Measurements from ENCODE around the gene ABCA9. TPM values are rescaled to one million over a fixed set of nuclear protein-coding genes. Genes with fewer than 3 reads are reported as not detected.

The ABCA9 gene
- polyA plus RNA-seq, 3 donors: 0.02 to 0.49 TPM; not detected in 1

DNA sequence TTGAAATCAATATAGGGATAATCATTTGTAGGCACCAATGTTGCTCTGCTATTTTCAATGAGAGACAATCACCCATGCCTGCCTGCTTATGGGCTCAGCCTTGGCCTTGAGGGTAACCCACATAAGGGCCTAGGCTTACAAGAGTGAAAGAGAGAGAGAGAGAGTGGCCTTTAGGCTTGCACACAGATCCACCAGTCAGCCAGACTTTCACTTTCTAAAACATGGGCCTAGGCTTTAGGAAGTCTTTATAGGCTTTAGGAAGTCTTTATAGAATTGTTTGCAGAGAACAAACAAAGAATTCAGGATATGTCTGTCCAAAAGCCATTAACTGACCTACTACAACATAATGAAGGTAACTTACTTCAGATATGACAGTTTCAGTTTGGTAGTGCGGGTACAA is 3.4 kb downstream of the ABCA9 start:
- Histone ChIP-seq H3K27ac (ENCODE audit: low read depth in 1 of 2, low read length in 2 of 2) (no peak overlapping the region), H3K36me3 (replicated peaks in 1 of 2; ENCODE audit: control insufficient read depth in 1 of 2, insufficient read depth in 2 of 2, low read length in 2 of 2) (no peaks in the 10 kb centered on the region), H2AFZ (ENCODE audit: insufficient read depth, low read depth, low read length, poor library complexity, severe bottlenecking) (no peak overlapping the region), H3K9me3 (replicated peaks in 1 of 2; ENCODE audit: control insufficient read depth in 1 of 2, insufficient read depth in 1 of 2, low read length in 2 of 2) (no peaks in the 10 kb centered on the region), H3K27me3 (ENCODE audit: control insufficient read depth in 2 of 2, insufficient read depth in 2 of 2, low read length in 2 of 2) (no peaks in the 10 kb centered on the region), H3K4me1 (ENCODE audit: control insufficient read depth in 1 of 2, insufficient read depth in 2 of 2, low read length in 2 of 2) (peaks cover 0 to 3% of the 10 kb centered on the region in 2 donors), H4K20me1 (ENCODE audit: insufficient read depth, low read length) (no peaks in the 10 kb centered on the region), H3K4me2 (replicated peaks; ENCODE audit: extremely low read depth, low read length, poor library complexity, severe bottlenecking) (no peak overlapping the region), H3K9ac (ENCODE audit: insufficient read depth, low read length, poor library complexity, severe bottlenecking) (no peak overlapping the region), H3K4me3 (replicated peaks in 1 of 3; ENCODE audit: low read depth in 2 of 3, low read length in 3 of 3) (no peak overlapping the region), H3K79me2 (ENCODE audit: insufficient read depth, low read length) (no peaks in the 10 kb centered on the region)
- Mint-ChIP-seq H3K27me3 (ENCODE audit: low read depth in 3 of 3) (no peaks in the 10 kb centered on the region), H3K36me3 (no peaks in the 10 kb centered on the region), H3K4me1 (peaks cover 11% of the 10 kb centered on the region), H3K27ac (peak overlapping the region in 3 of 7 donors; percentile 43 to 60 (median 57)), H3K4me3 (no peak overlapping the region), H3K9me3 (peaks cover 0 to 14% (median 6%) of the 10 kb centered on the region in 7 donors)
- intact Hi-C loops (cut with micrococcal nuclease): no loop called here
- TF ChIP-seq CTCF (IDR thresholded peaks at IDR 0.05): no peak
- no peak for DNase-seq
- WGBS (ENCODE audit: insufficient coverage): no CpG with 5 or more reads among the region's 1 CpG

DNA sequence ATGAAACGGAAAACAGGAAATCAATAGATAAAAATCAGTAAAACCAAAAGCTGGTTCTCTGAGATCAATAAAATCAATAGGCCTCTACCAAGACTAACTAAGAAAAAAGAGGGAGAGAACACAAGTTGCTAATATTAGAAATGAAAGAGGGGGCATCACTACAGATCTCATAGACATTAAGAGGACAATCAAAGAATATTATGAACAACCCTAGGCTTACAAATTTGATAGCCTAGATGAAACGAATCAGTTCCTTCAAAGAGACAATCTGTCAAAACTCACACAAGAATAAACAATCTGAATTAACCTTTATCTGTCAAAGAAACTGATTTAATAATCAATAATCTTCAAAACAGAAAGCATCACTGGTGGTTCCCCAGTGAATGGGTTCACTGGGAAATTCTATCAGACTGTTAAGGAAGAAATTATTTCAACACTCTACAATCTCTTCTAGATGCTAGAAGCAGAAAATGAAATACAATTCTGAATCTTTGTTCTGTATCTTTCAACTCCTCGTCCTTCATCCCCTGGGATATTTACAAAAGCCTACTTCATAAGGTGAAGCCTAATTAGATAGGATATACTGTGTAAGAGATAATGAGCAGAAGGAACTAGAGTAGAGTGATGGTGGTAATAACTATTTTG is 4.4 kb downstream of the ABCA9 start:
- Mint-ChIP-seq H3K9me3 (peaks cover 0 to 17% (median 6%) of the 10 kb centered on the region in 7 donors), H3K27ac (no peak overlapping the region), H3K4me3 (no peak overlapping the region), H3K4me1 (peaks cover 18% of the 10 kb centered on the region), H3K36me3 (peaks cover 0 to 3% of the 10 kb centered on the region in 2 donors), H3K27me3 (ENCODE audit: low read depth in 3 of 3) (no peaks in the 10 kb centered on the region)
- no peak overlapping the region for H3K4me2 ChIP-seq (replicated peaks; ENCODE audit: extremely low read depth, low read length, poor library complexity, severe bottlenecking)
- no peak overlapping the region for H2AFZ ChIP-seq (ENCODE audit: insufficient read depth, low read depth, low read length, poor library complexity, severe bottlenecking)
- H3K27me3 ChIP-seq (ENCODE audit: control insufficient read depth in 2 of 2, insufficient read depth in 2 of 2, low read length in 2 of 2): no peaks in the 10 kb centered on the region
- WGBS (ENCODE audit: insufficient coverage): 80% methylated on average over 1 of the region's 3 CpGs
- no peaks in the 10 kb centered on the region for H3K79me2 ChIP-seq (ENCODE audit: insufficient read depth, low read length)
- TF ChIP-seq CTCF (IDR thresholded peaks at IDR 0.05): no peak
- no peak overlapping the region for H3K27ac ChIP-seq (ENCODE audit: low read depth in 1 of 2, low read length in 2 of 2)
- H4K20me1 ChIP-seq (ENCODE audit: insufficient read depth, low read length): no peaks in the 10 kb centered on the region
- intact Hi-C loops (cut with micrococcal nuclease): no loop called here
- no peak overlapping the region for H3K4me3 ChIP-seq (replicated peaks in 1 of 3; ENCODE audit: low read depth in 2 of 3, low read length in 3 of 3)
- peaks cover 4 to 7% of the 10 kb centered on the region in 2 donors for H3K4me1 ChIP-seq (ENCODE audit: control insufficient read depth in 1 of 2, insufficient read depth in 2 of 2, low read length in 2 of 2)
- no peak for DNase-seq
- no peaks in the 10 kb centered on the region for H3K9me3 ChIP-seq (replicated peaks in 1 of 2; ENCODE audit: control insufficient read depth in 1 of 2, insufficient read depth in 1 of 2, low read length in 2 of 2)
- no peaks in the 10 kb centered on the region for H3K36me3 ChIP-seq (replicated peaks in 1 of 2; ENCODE audit: control insufficient read depth in 1 of 2, insufficient read depth in 2 of 2, low read length in 2 of 2)
- H3K9ac ChIP-seq (ENCODE audit: insufficient read depth, low read length, poor library complexity, severe bottlenecking): no peak overlapping the region

All from CD14-positive monocyte (primary cell).